Limb (tissue), 2 donors: ENCODE measurements around the gene EPHB1.
A peak's percentile ranks its signal among the peaks of the same experiment; 100 is the strongest.

Source experiments
- DNase-seq, 2 donors: peaks; one replicate each; pipeline ENCODE4 v3.0.0-alpha.2; 2016; ENCODE audit errors: extremely low spot score in 2 of 2

Gene EPHB1

GRCh38 chr3:134847349-134847748 lies 52.3 kb downstream of the EPHB1 start:
- no peak for DNase-seq

- no peak for DNase-seq
Measured at GRCh38 chr3:134849561-134849960, 54.5 kb downstream of the EPHB1 start.

- DNase-seq = no peak
Measured at GRCh38 chr3:134850761-134851160, 55.7 kb downstream of the EPHB1 start.

- DNase-seq = no peak
Measured at GRCh38 chr3:134852132-134852531, 57.1 kb downstream of the EPHB1 start.

- DNase-seq = no peak
Measured at GRCh38 chr3:134852893-134853351, 57.9 kb downstream of the EPHB1 start.

GRCh38 chr3:134854254-134854653 lies 59.2 kb downstream of the EPHB1 start:
- DNase-seq = no peak

GRCh38 chr3:134857356-134857755 lies 62.3 kb downstream of the EPHB1 start:
- DNase-seq = no peak

- DNase-seq = no peak
Measured at GRCh38 chr3:134857776-134858362, 62.8 kb downstream of the EPHB1 start.

- DNase-seq = no peak
Measured at GRCh38 chr3:134858441-134859035, 63.5 kb downstream of the EPHB1 start.

GRCh38 chr3:134859341-134859740 lies 64.3 kb downstream of the EPHB1 start:
- no peak for DNase-seq

GRCh38 chr3:134860141-134860540 lies 65.1 kb downstream of the EPHB1 start:
- no peak for DNase-seq

GRCh38 chr3:134863915-134864314 lies 68.9 kb downstream of the EPHB1 start:
- no peak for DNase-seq

- DNase-seq = no peak
Measured at GRCh38 chr3:134864636-134865035, 69.6 kb downstream of the EPHB1 start.

- DNase-seq = no peak
Measured at GRCh38 chr3:134867277-134867676, 72.2 kb downstream of the EPHB1 start.

- DNase-seq = no peak
Measured at GRCh38 chr3:134869153-134869726, 74.2 kb downstream of the EPHB1 start.

- no peak for DNase-seq
Measured at GRCh38 chr3:134871818-134872217, 76.8 kb downstream of the EPHB1 start.

- no peak for DNase-seq
Measured at GRCh38 chr3:134872440-134873388, 77.7 kb downstream of the EPHB1 start.

GRCh38 chr3:134873789-134874188 lies 78.7 kb downstream of the EPHB1 start:
- no peak for DNase-seq

- peak in 1 of 2 donors; percentile 4 for DNase-seq
Measured at GRCh38 chr3:134874737-134875413, 79.8 kb downstream of the EPHB1 start.

- DNase-seq = no peak
Measured at GRCh38 chr3:134876836-134877235, 81.8 kb downstream of the EPHB1 start.

GRCh38 chr3:134877788-134878187 lies 82.7 kb downstream of the EPHB1 start:
- DNase-seq = no peak
